Measurements from ENCODE around the gene CEBPG.

The CEBPG gene

DNA sequence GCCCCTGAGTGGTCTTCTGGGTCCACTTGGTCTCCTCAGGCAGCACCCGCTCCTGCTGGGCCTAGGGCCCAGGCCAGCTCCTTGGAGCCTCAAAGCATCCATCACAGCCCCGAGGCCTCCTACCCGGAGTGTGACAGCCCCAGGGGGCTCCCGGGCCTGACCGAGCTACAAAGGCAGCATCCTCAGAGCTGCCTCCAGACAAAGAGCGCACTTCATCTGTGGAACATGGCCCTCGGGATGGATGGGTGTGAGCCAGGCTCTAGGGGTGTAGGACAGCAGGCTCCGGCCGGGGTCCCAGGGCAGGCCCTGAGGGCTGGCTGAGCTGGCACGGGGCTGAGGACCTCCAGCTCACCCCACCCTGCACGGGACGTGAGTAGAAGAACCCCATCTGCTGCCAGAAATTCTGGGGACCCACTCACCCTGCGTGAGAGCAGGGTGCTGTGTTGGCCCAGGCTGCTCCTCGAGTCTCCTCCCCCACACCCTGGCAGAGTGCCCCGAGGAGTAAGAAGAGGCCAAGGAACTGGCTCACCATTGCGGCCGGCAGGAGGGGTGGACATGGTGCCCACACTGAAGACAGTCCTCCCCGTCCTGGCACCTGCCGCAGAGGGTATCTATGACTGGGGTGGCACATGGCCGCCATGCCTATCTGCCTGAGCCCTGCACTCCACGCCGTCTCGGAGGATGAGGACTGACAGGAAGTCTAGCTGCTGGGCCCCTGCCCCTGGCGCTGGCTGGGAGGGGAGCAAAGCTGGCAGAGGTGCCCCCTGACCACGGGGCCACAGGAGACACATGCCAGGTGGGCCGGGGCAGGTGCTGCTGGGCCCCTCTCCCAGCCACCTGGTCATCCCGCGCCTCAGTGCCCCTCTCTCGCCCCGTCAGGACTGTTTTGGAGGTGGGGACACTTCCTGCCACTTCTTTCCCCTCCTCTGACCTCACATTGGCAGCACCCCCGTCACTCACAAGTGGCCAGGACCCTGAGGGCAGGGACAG, 22.3 kb downstream of the CEBPG start:
- DNase-seq (ENCODE audit: low spot score) = no peak

- DNase-seq (ENCODE audit: low spot score) = no peak
Measured at GRCh38 chr19:33396701-33397535, 23.4 kb downstream of the CEBPG start.

DNA sequence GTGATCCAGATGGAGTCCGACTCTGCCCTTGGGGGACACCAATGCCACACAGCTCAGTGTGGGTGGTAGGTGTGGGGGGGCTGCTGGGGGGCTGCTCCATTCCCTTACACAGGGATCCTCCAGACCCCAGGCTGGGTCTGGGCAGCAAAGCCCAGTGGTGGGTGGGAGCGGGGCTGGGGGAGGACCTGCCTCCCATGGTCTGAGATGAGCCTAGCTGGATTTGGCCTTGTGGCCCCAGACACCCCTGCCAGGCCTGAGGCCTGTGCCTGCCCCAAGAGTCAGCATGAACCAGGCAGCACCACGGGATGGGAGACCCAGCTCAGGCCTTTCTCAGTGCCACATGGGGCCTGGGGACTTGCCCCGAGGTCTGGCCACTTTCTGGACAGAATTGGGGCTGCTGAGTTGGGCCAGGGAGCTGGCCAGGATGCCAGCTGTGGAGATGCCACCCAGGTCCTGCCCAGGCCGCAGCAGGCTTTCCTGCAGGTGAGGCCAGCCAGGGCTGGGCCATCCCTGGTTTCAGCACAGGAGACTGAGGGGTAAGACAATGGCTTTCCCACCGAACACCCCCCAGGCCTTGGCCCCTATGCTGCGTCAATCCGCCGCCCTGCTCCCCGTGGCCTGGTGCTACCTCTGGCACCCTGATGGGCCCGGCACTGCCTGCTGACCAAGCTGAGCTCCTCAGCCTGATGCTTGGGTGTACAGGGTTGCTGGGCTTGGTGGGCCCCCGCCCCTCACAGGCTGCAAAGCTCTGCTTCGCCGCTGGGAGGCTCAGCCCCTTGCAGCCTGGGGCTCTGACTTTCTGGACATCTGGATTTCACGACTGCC, 24.2 kb downstream of the CEBPG start:
- DNase-seq (ENCODE audit: low spot score) = peak; percentile 66

DNA sequence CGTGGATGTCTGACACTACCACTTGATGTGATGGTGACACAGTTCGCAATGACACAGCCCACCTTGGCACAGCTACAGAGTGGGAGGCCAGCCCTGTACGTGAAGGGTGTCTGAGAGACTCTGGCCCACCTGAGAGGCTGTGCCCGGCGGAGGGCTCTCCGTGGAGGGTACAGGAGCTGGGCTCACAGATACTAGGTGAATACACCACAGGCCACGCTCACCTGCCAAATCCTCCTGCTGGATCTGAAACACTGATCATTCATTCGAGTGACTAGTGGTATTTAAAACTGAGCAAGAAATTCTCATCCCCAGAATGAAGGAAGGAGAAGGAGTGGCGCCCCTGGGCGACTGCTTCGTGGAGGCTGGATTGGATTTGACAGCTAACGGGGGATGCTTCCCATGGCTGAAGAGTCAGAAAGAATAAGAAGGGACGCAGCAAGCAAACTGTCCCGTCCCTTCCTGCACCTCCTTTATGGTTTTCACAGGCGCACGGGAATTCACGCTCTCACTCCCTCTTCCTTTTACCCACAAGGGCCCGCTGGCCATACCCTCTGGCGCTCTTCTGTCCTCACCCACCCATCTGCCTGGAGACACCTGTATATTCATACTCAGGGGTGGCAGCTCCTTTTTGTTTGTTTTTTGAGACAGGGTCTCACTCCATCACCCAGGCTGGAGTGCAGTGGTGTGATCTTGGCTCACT, 25.0 kb downstream of the CEBPG start:
- DNase-seq (ENCODE audit: low spot score) = no peak

- peak; percentile 47 for DNase-seq (ENCODE audit: low spot score)
Measured at GRCh38 chr19:33399081-33399744, 25.7 kb downstream of the CEBPG start.

DNA sequence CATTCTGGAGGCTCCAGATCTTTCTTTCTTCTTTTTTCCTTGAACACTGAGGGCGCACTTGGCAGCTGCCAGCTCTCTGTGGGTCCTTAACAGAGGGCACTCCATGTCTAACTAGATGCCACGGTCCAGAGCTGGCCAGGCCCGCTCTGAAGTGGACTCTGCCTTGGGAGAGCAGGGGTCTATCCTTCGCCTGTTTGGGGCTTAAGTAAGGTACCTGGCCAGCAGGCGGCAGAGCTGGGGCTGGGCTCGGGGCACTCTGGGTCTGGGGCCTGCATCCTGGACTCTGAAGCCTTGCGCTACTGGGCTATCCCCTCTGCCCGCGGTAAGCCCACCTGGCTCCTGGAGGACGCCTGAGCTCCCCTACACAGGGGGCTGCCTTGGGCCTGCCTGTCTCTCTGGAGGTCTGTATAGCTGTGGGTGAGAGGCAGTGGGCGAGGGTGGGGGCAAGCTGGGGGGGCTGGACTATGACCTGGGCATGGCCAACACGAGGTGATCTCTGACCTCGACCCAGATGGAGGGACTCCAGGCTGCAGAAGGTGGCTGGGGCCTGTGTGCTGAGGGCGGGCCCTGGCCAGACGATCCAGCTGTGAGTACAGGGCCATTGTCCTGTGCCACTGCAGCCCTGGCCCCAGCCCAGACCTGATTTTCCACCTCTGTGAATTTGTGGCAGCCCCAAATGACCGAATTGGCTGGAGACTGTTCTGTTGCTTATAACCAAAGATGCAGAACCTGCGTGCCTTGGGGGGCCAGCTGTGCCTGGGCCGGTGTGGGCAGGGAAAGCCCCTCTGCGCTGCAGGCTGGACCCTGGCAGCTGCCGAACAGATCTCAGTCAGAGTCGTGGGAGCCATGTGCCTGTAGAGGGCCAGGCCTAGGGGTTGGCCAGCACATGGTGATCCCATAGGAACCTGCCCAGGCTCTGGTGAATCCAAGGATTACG, 26.5 kb downstream of the CEBPG start:
- DNase-seq (ENCODE audit: low spot score) = peak; percentile 57

GRCh38 chr19:33400856-33401682, 27.6 kb downstream of the CEBPG start:
- peak; percentile 57 for DNase-seq (ENCODE audit: low spot score)

DNA sequence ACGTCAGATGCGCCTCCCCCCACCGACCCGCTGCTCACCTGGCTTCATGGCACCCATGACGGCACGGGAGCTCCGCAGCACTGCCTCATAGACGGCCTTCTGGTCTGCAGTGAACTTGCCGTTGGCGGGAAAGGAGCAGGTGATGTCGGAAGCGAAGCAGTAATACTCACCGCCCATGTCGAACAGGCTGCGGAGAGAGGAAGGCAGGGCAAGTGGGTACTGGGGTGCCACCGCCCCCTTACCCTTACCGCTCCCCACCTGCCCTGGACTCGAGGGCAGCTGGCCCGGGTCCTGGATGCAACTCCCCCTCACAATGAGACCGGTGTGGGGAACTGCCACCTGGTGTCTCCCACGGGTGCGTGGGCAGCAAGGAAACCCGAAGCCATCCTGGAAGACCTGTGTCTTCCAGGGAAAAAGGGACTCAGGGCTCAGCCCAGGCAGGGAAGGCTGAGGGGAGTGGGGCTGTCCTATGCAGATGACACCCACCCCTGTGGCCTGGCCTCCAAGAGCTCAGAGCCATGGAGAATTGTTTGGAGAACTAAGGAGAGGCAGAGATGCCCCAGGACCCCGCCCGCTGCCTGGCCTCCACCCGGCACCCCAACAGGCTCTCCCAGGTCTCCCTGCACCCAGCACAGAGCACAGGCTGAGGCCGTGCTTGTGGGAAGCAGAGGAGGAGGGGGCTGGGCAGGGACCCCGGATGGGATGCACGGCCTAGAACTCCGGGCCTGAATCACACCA, 28.3 kb downstream of the CEBPG start:
- no peak for DNase-seq (ENCODE audit: low spot score)

DNA sequence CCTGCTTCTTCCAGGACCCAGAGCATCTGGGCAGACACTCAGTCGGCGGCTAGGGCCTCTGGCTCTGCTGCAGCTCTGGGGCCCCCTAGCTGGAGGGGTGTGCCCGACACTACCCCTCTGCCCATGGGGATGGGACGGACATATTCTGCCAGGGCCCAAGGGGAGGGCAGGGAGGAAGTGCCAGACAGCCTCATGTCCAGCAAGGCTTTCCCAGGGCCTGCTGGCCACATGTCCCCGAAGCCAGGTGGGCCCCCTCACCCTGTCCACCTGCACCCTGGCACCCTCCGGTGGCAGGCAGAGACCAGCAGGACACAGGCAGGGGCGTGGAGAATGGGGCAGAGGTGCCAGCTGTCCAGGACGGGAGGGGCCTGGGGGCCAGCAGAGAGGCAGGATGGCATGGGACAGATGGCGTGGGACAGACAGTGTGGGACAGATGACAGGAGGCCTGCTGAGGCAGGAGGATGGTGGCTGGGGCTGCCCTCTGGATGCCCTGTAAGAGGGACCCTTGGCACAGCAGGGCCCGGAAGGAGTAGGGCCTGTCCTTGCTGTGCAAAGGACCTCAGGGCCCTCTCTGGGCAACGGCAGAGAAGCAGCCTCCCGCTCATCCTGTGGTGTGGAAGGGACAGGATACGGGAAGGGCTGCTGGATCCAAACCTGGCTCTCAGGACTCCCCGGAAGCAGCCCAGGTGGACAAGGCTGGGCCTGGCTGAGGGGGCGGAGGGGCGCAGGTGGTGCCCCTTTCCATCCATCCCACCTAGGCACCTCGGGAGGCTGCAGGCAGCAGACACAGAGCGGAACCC, 29.1 kb downstream of the CEBPG start:
- no peak for DNase-seq (ENCODE audit: low spot score)

DNA sequence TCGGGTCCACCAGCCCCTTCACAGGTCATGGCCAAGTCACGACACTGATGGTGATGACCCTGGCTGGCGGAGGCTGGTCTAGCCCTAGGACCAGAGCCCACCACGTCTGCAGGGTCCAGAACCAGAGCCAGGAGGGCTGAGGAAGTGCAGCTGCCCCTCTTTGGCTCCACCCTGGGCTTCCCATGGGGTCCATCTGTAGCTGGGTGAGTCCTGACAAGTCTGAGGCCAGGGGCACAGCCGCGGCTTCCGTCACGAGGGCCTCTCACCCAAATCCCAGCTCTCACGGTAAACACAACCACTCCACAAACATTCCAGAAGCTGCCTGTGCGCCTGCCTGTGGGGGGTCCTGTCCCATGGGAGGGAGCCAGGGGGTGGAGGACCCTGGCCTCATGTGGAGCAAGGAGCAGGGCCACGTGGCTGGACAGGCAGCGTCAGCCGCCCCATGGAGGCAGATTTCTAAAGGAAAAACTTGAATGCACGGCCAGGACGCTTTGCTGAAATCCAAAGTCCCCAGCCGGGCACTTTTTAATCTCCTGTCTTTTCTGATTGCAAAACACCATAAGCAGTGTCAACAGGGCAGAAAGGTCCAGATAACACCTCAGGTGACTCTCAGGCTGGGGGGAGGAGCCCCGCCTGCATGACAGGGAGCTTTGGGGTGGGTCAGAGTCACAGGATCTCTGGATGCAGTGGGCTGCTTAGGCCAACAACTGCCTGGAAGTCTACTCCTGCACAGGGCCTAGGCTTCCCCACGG, 29.9 kb downstream of the CEBPG start:
- DNase-seq (ENCODE audit: low spot score) = no peak

- DNase-seq (ENCODE audit: low spot score) = no peak
Measured at GRCh38 chr19:33403973-33404304, 30.4 kb downstream of the CEBPG start.

GRCh38 chr19:33404506-33405253, 31.2 kb downstream of the CEBPG start:
- no peak for DNase-seq (ENCODE audit: low spot score)

GRCh38 chr19:33405254-33405552, 31.7 kb downstream of the CEBPG start:
- DNase-seq (ENCODE audit: low spot score) = no peak

- no peak for DNase-seq (ENCODE audit: low spot score)
Measured at GRCh38 chr19:33405553-33406461, 32.3 kb downstream of the CEBPG start.

Data from left forelimb (tissue), 1 donor.